ENCODE data around the gene TMEM52B.

The TMEM52B gene

DNA sequence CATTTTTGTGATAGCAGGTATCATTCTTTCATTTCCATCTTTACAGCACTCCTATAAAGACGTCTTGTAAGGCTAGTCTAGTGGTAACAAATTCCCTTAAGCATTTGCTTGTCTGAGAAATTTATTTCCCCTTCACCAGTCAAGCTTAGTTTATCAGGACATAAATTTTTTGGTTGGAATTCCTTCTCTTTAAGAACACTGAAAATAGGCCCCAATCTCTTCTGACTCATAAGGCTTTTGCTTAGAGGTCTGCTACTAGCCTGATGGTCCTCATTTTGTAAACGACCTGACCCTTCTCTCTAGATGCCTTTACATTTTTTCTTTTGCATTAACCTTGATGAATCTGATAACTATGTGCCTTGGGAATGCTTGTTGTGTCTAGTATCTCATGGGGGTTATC, 27.2 kb upstream of the TMEM52B start:
- H2AFZ ChIP-seq, result no peak overlapping the region
- no peak overlapping the region for H3K9ac ChIP-seq
- no peaks in the 10 kb centered on the region for H3K79me2 ChIP-seq
- H3K36me3 ChIP-seq (ENCODE audit: control insufficient read depth, insufficient read depth, low read length), result no peaks in the 10 kb centered on the region
- no peak for TF ChIP-seq CTCF (IDR thresholded peaks at IDR 0.05)
- no peak overlapping the region for H3K27ac ChIP-seq
- H3K4me2 ChIP-seq (ENCODE audit: low read length), result no peak overlapping the region
- no peaks in the 10 kb centered on the region for H3K9me3 ChIP-seq (ENCODE audit: control insufficient read depth, low read length)
- no peaks in the 10 kb centered on the region for H3K4me1 ChIP-seq
- H3K27me3 ChIP-seq (ENCODE audit: control insufficient read depth, insufficient read depth, low read length), result no peaks in the 10 kb centered on the region
- H3K4me3 ChIP-seq (ENCODE audit: low read depth, low read length), result no peak overlapping the region

GRCh38 chr12:10153271-10154144, 25.3 kb upstream of the TMEM52B start:
- no peaks in the 10 kb centered on the region for H3K27me3 ChIP-seq (ENCODE audit: control insufficient read depth, insufficient read depth, low read length)
- H3K79me2 ChIP-seq, result no peaks in the 10 kb centered on the region
- H2AFZ ChIP-seq, result peak overlapping the region; percentile 90
- peak overlapping the region; percentile 62 for H3K4me3 ChIP-seq (ENCODE audit: low read depth, low read length)
- no peaks in the 10 kb centered on the region for H3K36me3 ChIP-seq (ENCODE audit: control insufficient read depth, insufficient read depth, low read length)
- H3K27ac ChIP-seq, result peak overlapping the region; percentile 42
- no peaks in the 10 kb centered on the region for H3K9me3 ChIP-seq (ENCODE audit: control insufficient read depth, low read length)
- H3K4me1 ChIP-seq, result no peaks in the 10 kb centered on the region
- peak overlapping the region; percentile 99 for H3K4me2 ChIP-seq (ENCODE audit: low read length)
- no peak overlapping the region for H3K9ac ChIP-seq
- peak; percentile 88 for TF ChIP-seq CTCF (IDR thresholded peaks at IDR 0.05)

- Histone ChIP-seq H3K9me3 (ENCODE audit: control insufficient read depth, low read length) (no peaks in the 10 kb centered on the region), H3K27ac (no peak overlapping the region), H3K4me3 (ENCODE audit: low read depth, low read length) (peak overlapping the region; percentile 62), H3K4me1 (no peaks in the 10 kb centered on the region), H3K9ac (no peak overlapping the region), H3K27me3 (ENCODE audit: control insufficient read depth, insufficient read depth, low read length) (no peaks in the 10 kb centered on the region), H3K36me3 (ENCODE audit: control insufficient read depth, insufficient read depth, low read length) (no peaks in the 10 kb centered on the region), H2AFZ (peak overlapping the region; percentile 90), H3K4me2 (ENCODE audit: low read length) (peak overlapping the region; percentile 99), H3K79me2 (no peaks in the 10 kb centered on the region)
- no peak for TF ChIP-seq CTCF (IDR thresholded peaks at IDR 0.05)
Observed at GRCh38 chr12:10154145-10154496, 24.7 kb upstream of the TMEM52B start.

GRCh38 chr12:10155966-10156365, 22.9 kb upstream of the TMEM52B start:
- Histone ChIP-seq H3K27me3 (ENCODE audit: control insufficient read depth, insufficient read depth, low read length) (no peaks in the 10 kb centered on the region), H3K36me3 (ENCODE audit: control insufficient read depth, insufficient read depth, low read length) (no peaks in the 10 kb centered on the region), H3K79me2 (no peaks in the 10 kb centered on the region), H3K9ac (no peak overlapping the region), H3K4me1 (no peaks in the 10 kb centered on the region), H3K4me3 (ENCODE audit: low read depth, low read length) (no peak overlapping the region), H3K4me2 (ENCODE audit: low read length) (no peak overlapping the region), H3K27ac (no peak overlapping the region), H3K9me3 (ENCODE audit: control insufficient read depth, low read length) (no peaks in the 10 kb centered on the region), H2AFZ (no peak overlapping the region)
- TF ChIP-seq CTCF (IDR thresholded peaks at IDR 0.05), result no peak

- Histone ChIP-seq H3K4me1 (no peaks in the 10 kb centered on the region), H3K9ac (no peak overlapping the region), H3K9me3 (ENCODE audit: control insufficient read depth, low read length) (no peaks in the 10 kb centered on the region), H3K27me3 (ENCODE audit: control insufficient read depth, insufficient read depth, low read length) (no peaks in the 10 kb centered on the region), H3K4me3 (ENCODE audit: low read depth, low read length) (no peak overlapping the region), H2AFZ (no peak overlapping the region), H3K36me3 (ENCODE audit: control insufficient read depth, insufficient read depth, low read length) (no peaks in the 10 kb centered on the region), H3K79me2 (no peaks in the 10 kb centered on the region), H3K4me2 (ENCODE audit: low read length) (no peak overlapping the region), H3K27ac (no peak overlapping the region)
- TF ChIP-seq CTCF (IDR thresholded peaks at IDR 0.05), result no peak
Observed at GRCh38 chr12:10158406-10158805, 20.4 kb upstream of the TMEM52B start.
